HepG2 (cell line): ENCODE data around the gene IGSF21. TPM values are rescaled to one million over a fixed set of nuclear protein-coding genes. Genes with fewer than 3 reads are reported as not detected.

Experiments used
- ATAC-seq: fragments of 200-7000 bp; cut with Tn5 transposase; 3 replicates; pipeline ENCODE4 v1.9.1; 2020; ENCODE audit warnings: mild to moderate bottlenecking, moderate library complexity
- BruUV-seq: library from RNA; stranded (reverse); fragments of 400-500 nt; replicated peaks from 2 replicates; lab custom pipeline; 2021; lab: Mats Ljungman, UMichigan
- CTCF ChIA-PET: fragments of 300-600 bp; formaldehyde crosslinking; extraction: SDS; loops from one replicate; lab custom pipeline; 2021; ENCODE audit warnings: low total read pairs, inconsistent platforms, low intra/inter-chr PET ratio; lab: Yijun Ruan, JAX
- POLR2A ChIA-PET: fragments of 350-600 bp; sonication (Branson Sonifier 250); formaldehyde crosslinking; loops from one replicate; lab custom pipeline; 2020; ENCODE audit warnings: antibody characterized with exemption, inconsistent platforms; lab: Yijun Ruan, JAX
- DNase-seq: peaks from one replicate; pipeline ENCODE4 v3.0.0-alpha.2; 2015; ENCODE audit warnings: low spot score
- FAIRE-seq: peaks from 3 replicates; lab custom pipeline; 2011; peaks lifted over from hg19 to GRCh38; lab: Jason Lieb, UNC
- H2AFZ ChIP-seq: one replicate; pipeline ENCODE4 v1.6.1; 2011; ENCODE audit warnings: low read length, inconsistent platforms
- H3K27ac ChIP-seq: fragments of 300-600 bp; 3 replicates; pipeline ENCODE4 v1.8.0; 2011; ENCODE audit warnings: mixed run types, mild to moderate bottlenecking, mixed read lengths, low read length, inconsistent platforms; ENCODE audit not compliant: insufficient read depth; ENCODE audit errors: extremely low read length
- H3K27me3 ChIP-seq, 2 experiments: fragments of 200-600 bp in 1 of 2; 2 replicates in 1 of 2; 3 replicates in 1 of 2; pipeline versions ENCODE4 v1.6.0 to v1.8.0; 2011; ENCODE audit warnings: low read length in 2 of 2, mild to moderate bottlenecking in 2 of 2, moderate library complexity in 2 of 2, inconsistent platforms in 1 of 2; ENCODE audit not compliant: insufficient read depth in 2 of 2, control insufficient read depth in 1 of 2
- H3K36me3 ChIP-seq, 2 experiments: fragments of 200-600 bp in 1 of 2; replicated peaks in 1 of 2; 2 replicates in 1 of 2; 3 replicates in 1 of 2; pipeline versions ENCODE4 v1.5.1 to v1.8.0; 2011; ENCODE audit warnings: low read length in 2 of 2, inconsistent platforms in 1 of 2; ENCODE audit not compliant: insufficient read depth in 2 of 2, control insufficient read depth in 1 of 2
- H3K4me1 ChIP-seq: 2 replicates; pipeline ENCODE4 v1.5.1; 2012; ENCODE audit warnings: low read length, inconsistent platforms; ENCODE audit not compliant: insufficient read depth
- H3K4me2 ChIP-seq: 2 replicates; pipeline ENCODE4 v1.6.0; 2011; ENCODE audit warnings: low read depth, low read length, inconsistent platforms
- H3K4me3 ChIP-seq, 3 experiments: fragments of 200-600 bp in 1 of 3; sonication (generic), shearing (Covaris generic) in 1 of 3; replicated peaks in 1 of 3; 2 replicates each; pipeline ENCODE4 v1.5.1; 2011 to 2016; ENCODE audit warnings: low read length in 3 of 3, inconsistent platforms in 2 of 3, low read depth in 2 of 3, mild to moderate bottlenecking in 2 of 3, control low read depth in 1 of 3, mixed read lengths in 1 of 3; ENCODE audit not compliant: insufficient read depth in 1 of 3
- H3K79me2 ChIP-seq: one replicate; pipeline ENCODE4 v1.6.1; 2011; ENCODE audit warnings: low read length, inconsistent platforms; ENCODE audit not compliant: insufficient read depth
- H3K9ac ChIP-seq: 2 replicates; pipeline ENCODE4 v1.6.0; 2011; ENCODE audit warnings: mild to moderate bottlenecking, low read depth, low read length, inconsistent platforms; ENCODE audit not compliant: insufficient read depth
- H3K9me3 ChIP-seq: 2 replicates; pipeline ENCODE4 v1.5.1; 2012; ENCODE audit warnings: mild to moderate bottlenecking, low read length
- H4K20me1 ChIP-seq: 2 replicates; pipeline ENCODE4 v1.6.0; 2011; ENCODE audit warnings: inconsistent platforms, mild to moderate bottlenecking, low read length, moderate library complexity; ENCODE audit not compliant: insufficient read depth
- TRIM24 ChIP-seq: sonication (generic); formaldehyde crosslinking; IDR thresholded peaks from 2 replicates; pipeline ENCODE4 v1.8.0; 2022; ENCODE audit warnings: mild to moderate bottlenecking, missing genetic modification reagents
- ZKSCAN1 ChIP-seq: fragments of 150-350 bp; IDR thresholded peaks from 2 replicates; pipeline ENCODE4 v1.6.1; 2014; ENCODE audit warnings: low read length
- ZNF598 ChIP-seq: sonication (generic); formaldehyde crosslinking; IDR thresholded peaks from 2 replicates; pipeline ENCODE4 v1.5.1; 2020; ENCODE audit warnings: mild to moderate bottlenecking, missing genetic modification reagents, borderline replicate concordance
- ZNF660 ChIP-seq: sonication (generic); formaldehyde crosslinking; IDR thresholded peaks from 2 replicates; pipeline ENCODE4 v1.5.1; 2020; ENCODE audit warnings: mild to moderate bottlenecking, low read depth, missing genetic modification reagents, borderline replicate concordance
- ZNF670 ChIP-seq: sonication (generic); formaldehyde crosslinking; IDR thresholded peaks from 2 replicates; pipeline ENCODE4 v1.8.0; 2022; ENCODE audit warnings: mild to moderate bottlenecking, missing genetic modification reagents, borderline replicate concordance
- ZSCAN25 ChIP-seq: sonication (generic); formaldehyde crosslinking; IDR thresholded peaks from 2 replicates; pipeline ENCODE4 v1.8.0; 2022; ENCODE audit warnings: mild to moderate bottlenecking, missing genetic modification reagents
- WGBS: methylation state at CpG from one replicate; pipeline ENCODE4 v1.1.6; 2017; ENCODE audit warnings: low lambda C conversion rate; 5-methylcytosine and 5-hydroxymethylcytosine counted together
- in situ Hi-C: cut with HindIII; loops from 2 replicates; pipeline ENCODE4 v1.10.0; 2017; ENCODE audit warnings: low pct_unique_long_range_greater_than_20kb; ENCODE audit not compliant: extremely low pct_ligation_motif_present
- intact Hi-C: fragments of 100-400 bp; cut with micrococcal nuclease; formaldehyde crosslinking; loops from one replicate; pipeline ENCODE4 v1.10.0; 2022; ENCODE audit not compliant: unreplicated experiment
- polyA plus RNA-seq, 8 experiments: library from polyadenylated mRNA; depleted of rRNA in 3 of 8; stranded (reverse) in 7 of 8; unstranded in 1 of 8; fragments of >200 nt; fragmentation: Illumina TruSeq in 4 of 8; extraction: Trizol in 4 of 8; gene quantifications; 2 replicates each; pipeline versions ENCODE4 v1.2.1 to v1.2.3, GENCODE V29; 2011 to 2016; ENCODE audit warnings: low read depth in 4 of 8, missing spikeins in 1 of 8, mixed read lengths in 1 of 8; ENCODE audit not compliant: insufficient read depth in 1 of 8
- total RNA-seq, 5 experiments: library from RNA; depleted of rRNA; stranded (reverse); fragments of >200 nt; fragmentation: Illumina TruSeq; extraction: Trizol; gene quantifications; 2 replicates each; pipeline ENCODE4 v1.2.3, GENCODE V29; 2016; ENCODE audit warnings: low read depth in 1 of 5
- TF ChIP-seq, protein P1 (sequence below): sonication (generic); formaldehyde crosslinking; IDR thresholded peaks from 2 replicates; pipeline ENCODE4 v1.9.0; 2021; ENCODE audit warnings: missing genetic modification reagents, mild to moderate bottlenecking, borderline replicate concordance

Gene IGSF21
- total and polyA plus RNA-seq, 2 of the 13 experiments (the other 11 are each of a cell fraction or from before 2014, with no cell fraction given): not detected

GRCh38 chr1:18238190-18238589 is 130.6 kb downstream of the IGSF21 start (continued):
- TF ChIP-seq ZNF598 (CRISPR knock-in tag): no peak
- no peak for TF ChIP-seq TRIM24 (CRISPR knock-in tag)

DNA sequence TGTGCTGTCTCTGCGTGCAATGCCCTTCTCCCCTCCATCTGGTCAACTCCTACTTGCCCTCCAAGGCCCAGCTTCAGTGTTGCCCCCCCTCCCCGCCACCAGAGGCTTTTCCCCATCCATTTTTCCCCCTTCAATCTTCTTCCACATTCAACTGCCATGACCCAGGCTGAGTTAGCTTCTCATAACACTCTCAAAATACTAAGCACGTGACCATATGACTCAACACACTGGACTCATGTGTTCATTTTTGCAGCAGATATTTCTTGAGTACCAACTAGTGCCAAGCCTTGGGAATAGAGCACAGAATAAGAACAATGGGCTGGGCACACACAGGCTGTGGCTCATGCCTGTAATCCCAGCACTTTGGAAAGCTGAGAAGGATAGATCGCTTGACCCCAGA is 132.1 kb downstream of the IGSF21 start:
- FAIRE-seq: no peak
- Histone ChIP-seq H3K27ac (no peak overlapping the region), H4K20me1 (no peaks in the 10 kb centered on the region), H3K4me1 (no peaks in the 10 kb centered on the region), H3K9ac (no peak overlapping the region), H3K4me3 (no peak overlapping the region), H3K36me3 (no peaks in the 10 kb centered on the region), H2AFZ (no peak overlapping the region), H3K9me3 (no peaks in the 10 kb centered on the region), H3K79me2 (no peaks in the 10 kb centered on the region), H3K27me3 (peaks cover 0 to 1% of the 10 kb centered on the region in 2 experiments; a peak in 1 of 5 replicates), H3K4me2 (no peak overlapping the region)
- POLR2A ChIA-PET: no interaction called here
- intact Hi-C loops (no loop called here), in situ Hi-C loops (no loop called here)
- ATAC-seq: no peak
- TF ChIP-seq ZNF670 (no peak), ZSCAN25 (CRISPR knock-in tag) (no peak), ZKSCAN1 (no peak), ZNF660 (no peak)
- TF ChIP-seq, protein P1, sequence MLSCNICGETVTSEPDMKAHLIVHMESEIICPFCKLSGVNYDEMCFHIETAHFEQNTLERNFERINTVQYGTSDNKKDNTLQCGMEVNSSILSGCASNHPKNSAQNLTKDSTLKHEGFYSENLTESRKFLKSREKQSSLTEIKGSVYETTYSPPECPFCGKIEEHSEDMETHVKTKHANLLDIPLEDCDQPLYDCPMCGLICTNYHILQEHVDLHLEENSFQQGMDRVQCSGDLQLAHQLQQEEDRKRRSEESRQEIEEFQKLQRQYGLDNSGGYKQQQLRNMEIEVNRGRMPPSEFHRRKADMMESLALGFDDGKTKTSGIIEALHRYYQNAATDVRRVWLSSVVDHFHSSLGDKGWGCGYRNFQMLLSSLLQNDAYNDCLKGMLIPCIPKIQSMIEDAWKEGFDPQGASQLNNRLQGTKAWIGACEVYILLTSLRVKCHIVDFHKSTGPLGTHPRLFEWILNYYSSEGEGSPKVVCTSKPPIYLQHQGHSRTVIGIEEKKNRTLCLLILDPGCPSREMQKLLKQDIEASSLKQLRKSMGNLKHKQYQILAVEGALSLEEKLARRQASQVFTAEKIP (CRISPR knock-in tag): no peak
- WGBS: 17% methylated on average over 4 of the region's 4 CpGs
- BruUV-seq: no TSS peak
- DNase-seq: no peak
- CTCF ChIA-PET: no interaction called here
